ENCODE measurements around the gene EXTL2. TPM values are rescaled to one million over a fixed set of nuclear protein-coding genes. Genes with fewer than 3 reads are reported as not detected.
"Not testable (repeated sequence)": the region's sequence is repeated elsewhere in the genome, so short reads cannot be mapped to it uniquely, and the experiment has no call there.

Gene EXTL2
- total RNA-seq, 1 donor from 2014 or later = 50.4 TPM

- H3K9me3 Mint-ChIP-seq (ENCODE audit: low read depth) = no peaks in the 10 kb centered on the region
- H3K4me1 Mint-ChIP-seq (ENCODE audit: low read depth) = no peaks in the 10 kb centered on the region
- DNase-seq (ENCODE audit: low spot score, unreplicated experiment) = no peak
- H3K27ac Mint-ChIP-seq = no peak overlapping the region
- no peaks in the 10 kb centered on the region for H3K27me3 Mint-ChIP-seq
- TF ChIP-seq CTCF (IDR thresholded peaks at IDR 0.05; ENCODE audit: unreplicated experiment) = no peak
- H3K4me3 Mint-ChIP-seq (ENCODE audit: low read depth) = no peak overlapping the region
- H3K36me3 Mint-ChIP-seq (ENCODE audit: insufficient read depth) = no peaks in the 10 kb centered on the region
These were observed 32.1 kb downstream of the EXTL2 start for GRCh38 chr1:100862591-100862990.

DNA sequence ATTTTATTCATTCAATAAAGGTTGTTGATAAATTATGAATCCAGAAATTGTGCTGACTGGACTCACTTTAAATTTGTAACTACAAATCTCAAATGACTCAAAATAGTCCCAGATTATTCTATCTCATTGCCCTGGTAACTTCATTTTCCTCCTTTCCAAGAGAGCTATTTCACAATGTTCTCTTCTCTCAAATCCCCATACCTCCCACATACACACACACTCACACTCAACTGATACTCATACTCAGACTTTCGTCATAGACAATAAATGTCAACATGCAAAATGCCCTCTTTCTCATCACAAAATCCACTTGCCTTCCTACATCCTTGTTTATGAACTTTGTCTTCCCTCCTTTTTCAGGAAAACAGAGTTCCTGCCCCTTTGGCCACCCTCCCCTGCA lies 33.3 kb downstream of the EXTL2 start:
- Mint-ChIP-seq H3K36me3 (ENCODE audit: insufficient read depth) (no peaks in the 10 kb centered on the region), H3K27ac (no peak overlapping the region), H3K9me3 (ENCODE audit: low read depth) (peaks cover 6% of the 10 kb centered on the region), H3K27me3 (no peaks in the 10 kb centered on the region), H3K4me1 (ENCODE audit: low read depth) (no peaks in the 10 kb centered on the region), H3K4me3 (ENCODE audit: low read depth) (no peak overlapping the region)
- TF ChIP-seq CTCF (IDR thresholded peaks at IDR 0.05; ENCODE audit: unreplicated experiment) = no peak
- DNase-seq (ENCODE audit: low spot score, unreplicated experiment) = no peak

DNA sequence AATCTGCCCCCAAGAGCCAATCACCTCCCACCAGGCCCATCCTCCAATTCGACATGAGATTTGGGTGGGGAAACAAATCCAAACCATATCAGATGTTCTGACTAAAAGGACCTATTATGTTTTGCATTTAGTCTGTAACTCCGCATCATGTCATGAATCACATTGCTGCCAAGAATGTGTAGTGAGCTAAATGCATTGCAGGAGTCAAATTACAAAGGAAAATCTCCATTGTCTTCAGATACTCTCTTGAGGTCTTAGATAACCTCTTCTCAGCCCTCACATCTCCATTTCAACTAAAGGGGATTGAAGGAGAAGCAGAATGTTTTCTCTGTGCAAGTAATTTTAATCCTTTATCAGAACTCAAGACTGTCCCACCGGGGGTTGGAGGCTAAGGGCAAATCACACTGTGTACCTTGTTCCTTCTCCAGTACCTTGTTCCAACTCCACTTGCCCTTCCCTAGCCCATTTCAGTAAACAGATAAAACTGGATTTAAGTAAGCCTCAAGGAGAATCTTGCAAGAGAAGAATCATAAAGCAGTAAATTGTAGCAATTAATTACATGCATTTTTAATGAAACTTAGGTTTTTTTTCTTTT lies 34.1 kb downstream of the EXTL2 start:
- Mint-ChIP-seq H3K9me3 (ENCODE audit: low read depth) (peaks cover 9% of the 10 kb centered on the region), H3K36me3 (ENCODE audit: insufficient read depth) (no peaks in the 10 kb centered on the region), H3K27me3 (no peaks in the 10 kb centered on the region), H3K4me1 (ENCODE audit: low read depth) (no peaks in the 10 kb centered on the region), H3K4me3 (ENCODE audit: low read depth) (no peak overlapping the region), H3K27ac (no peak overlapping the region)
- no peak for DNase-seq (ENCODE audit: low spot score, unreplicated experiment)
- TF ChIP-seq CTCF (IDR thresholded peaks at IDR 0.05; ENCODE audit: unreplicated experiment) = no peak

DNA sequence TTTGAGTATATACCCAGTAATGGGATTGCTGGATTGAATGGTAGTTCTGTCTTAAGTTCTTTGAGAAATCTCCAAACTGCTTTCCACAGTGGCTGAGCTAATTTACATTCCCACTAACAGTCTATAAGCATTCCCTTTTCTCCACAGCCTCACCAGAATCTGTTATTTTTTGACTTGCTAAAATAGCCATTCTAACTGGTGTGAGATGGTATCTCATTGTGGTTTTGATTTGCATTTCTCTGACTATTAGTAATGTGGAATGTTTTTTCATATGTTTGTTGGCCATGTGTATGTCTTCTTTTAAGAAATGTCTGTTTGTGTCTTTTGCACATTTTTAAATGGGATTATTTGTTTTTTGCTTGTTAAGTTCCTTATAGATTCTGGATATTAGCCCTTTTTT lies 39.5 kb downstream of the EXTL2 start:
- not testable (repeated sequence) for DNase-seq (ENCODE audit: low spot score, unreplicated experiment); H3K36me3 Mint-ChIP-seq (ENCODE audit: insufficient read depth); H3K27ac Mint-ChIP-seq; H3K4me1 Mint-ChIP-seq (ENCODE audit: low read depth); H3K4me3 Mint-ChIP-seq (ENCODE audit: low read depth); H3K9me3 Mint-ChIP-seq (ENCODE audit: low read depth); H3K27me3 Mint-ChIP-seq

GRCh38 chr1:100852976-100853375 lies 41.7 kb downstream of the EXTL2 start:
- Mint-ChIP-seq H3K4me1 (ENCODE audit: low read depth) (no peaks in the 10 kb centered on the region), H3K36me3 (ENCODE audit: insufficient read depth) (no peaks in the 10 kb centered on the region), H3K27me3 (no peaks in the 10 kb centered on the region), H3K9me3 (ENCODE audit: low read depth) (peaks cover 9% of the 10 kb centered on the region), H3K27ac (no peak overlapping the region), H3K4me3 (ENCODE audit: low read depth) (no peak overlapping the region)
- TF ChIP-seq CTCF (IDR thresholded peaks at IDR 0.05; ENCODE audit: unreplicated experiment) = no peak
- DNase-seq (ENCODE audit: low spot score, unreplicated experiment) = no peak

DNA sequence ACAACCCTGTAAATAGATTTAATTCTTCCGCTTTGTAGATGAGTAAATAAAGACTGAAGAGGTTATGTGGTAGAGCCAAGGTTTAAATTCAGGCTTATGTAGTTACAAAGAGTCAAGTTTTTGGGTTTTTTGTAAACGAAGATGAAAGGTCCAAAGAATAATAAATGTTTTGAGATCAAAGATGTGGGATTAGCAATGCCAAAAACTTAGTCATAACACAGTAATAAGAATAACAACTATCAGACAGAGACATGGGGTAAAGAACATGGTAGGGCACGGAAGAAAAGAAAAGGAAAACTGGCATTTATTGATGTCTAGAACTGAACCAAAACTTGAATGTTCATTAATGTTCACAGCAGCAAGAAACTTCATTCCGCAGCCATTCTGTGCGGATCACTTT lies 42.9 kb downstream of the EXTL2 start:
- DNase-seq (ENCODE audit: low spot score, unreplicated experiment) = no peak
- H3K27ac Mint-ChIP-seq = no peak overlapping the region
- no peaks in the 10 kb centered on the region for H3K36me3 Mint-ChIP-seq (ENCODE audit: insufficient read depth)
- no peaks in the 10 kb centered on the region for H3K27me3 Mint-ChIP-seq
- no peak for TF ChIP-seq CTCF (IDR thresholded peaks at IDR 0.05; ENCODE audit: unreplicated experiment)
- H3K9me3 Mint-ChIP-seq (ENCODE audit: low read depth) = peaks cover 7% of the 10 kb centered on the region
- H3K4me3 Mint-ChIP-seq (ENCODE audit: low read depth) = no peak overlapping the region
- H3K4me1 Mint-ChIP-seq (ENCODE audit: low read depth) = no peaks in the 10 kb centered on the region
